HEK293 (cell line): ENCODE measurements around the gene CBX3.
"Not testable (repeated sequence)": the region's sequence is repeated elsewhere in the genome, so short reads cannot be mapped to it uniquely, and the experiment has no call there.

ENCODE experiments used
- CTCF ChIA-PET: fragments of 350-600 bp; formaldehyde crosslinking; extraction: SDS; loops from one replicate; lab custom pipeline; 2021; ENCODE audit warnings: antibody characterized with exemption; lab: Yijun Ruan, JAX
- POLR2A ChIA-PET: fragments of 300-600 bp; formaldehyde crosslinking; extraction: SDS; loops from one replicate; lab custom pipeline; 2020; ENCODE audit warnings: antibody characterized with exemption, inconsistent platforms; lab: Yijun Ruan, JAX
- H3K27ac ChIP-seq: fragments of 200-500 bp; sonication (Bioruptor generic); 2 replicates; pipeline ENCODE4 v1.5.1; 2014; ENCODE audit warnings: low read depth, low read length, control low read depth, inconsistent platforms; ENCODE audit errors: extremely low read depth
- H3K36me3 ChIP-seq, 2 experiments: fragments of 200-500 bp in 1 of 2; sonication (Bioruptor generic) in 1 of 2; 1 replicate in 1 of 2; 2 replicates in 1 of 2; pipeline ENCODE4 v1.5.1; 2014 to 2017; ENCODE audit warnings: inconsistent platforms in 2 of 2, low read length in 2 of 2; ENCODE audit not compliant: control insufficient read depth in 2 of 2, insufficient read depth in 1 of 2
- H3K4me1 ChIP-seq: fragments of 200-500 bp; sonication (Bioruptor generic); 2 replicates; pipeline ENCODE4 v1.5.1; 2014; ENCODE audit warnings: mild to moderate bottlenecking, low read length, inconsistent platforms; ENCODE audit not compliant: control insufficient read depth, insufficient read depth
- H3K4me3 ChIP-seq: 2 replicates; pipeline ENCODE4 v1.5.1; 2011; ENCODE audit warnings: low read depth, mild to moderate bottlenecking, control low read depth, low read length, moderate library complexity
- H3K9me3 ChIP-seq: fragments of 200-500 bp; sonication (Bioruptor generic); 2 replicates; pipeline ENCODE4 v1.5.1; 2014; ENCODE audit warnings: low read depth, low read length, inconsistent platforms; ENCODE audit not compliant: control insufficient read depth, insufficient read depth
- SP2 ChIP-seq: fragments of 450-650 bp; formaldehyde crosslinking; IDR thresholded peaks from 2 replicates; pipeline ENCODE4 v1.5.1; 2016; ENCODE audit warnings: missing biosample characterization, missing genetic modification characterization
- ZBTB17 ChIP-seq: fragments of 450-650 bp; formaldehyde crosslinking; IDR thresholded peaks from 2 replicates; pipeline ENCODE4 v1.5.1; 2016; ENCODE audit warnings: missing biosample characterization, missing genetic modification characterization
- ZNF121 ChIP-seq: fragments of 450-650 bp; formaldehyde crosslinking; IDR thresholded peaks from 2 replicates; pipeline ENCODE4 v1.5.1; 2016; ENCODE audit warnings: missing biosample characterization, missing genetic modification characterization
- ZNF157 ChIP-seq: fragments of 450-650 bp; formaldehyde crosslinking; IDR thresholded peaks from 2 replicates; pipeline ENCODE4 v1.5.1; 2016; ENCODE audit warnings: missing biosample characterization, missing genetic modification characterization
- ZNF501 ChIP-seq: fragments of 450-650 bp; formaldehyde crosslinking; IDR thresholded peaks from 2 replicates; pipeline ENCODE4 v1.5.1; 2016; ENCODE audit warnings: missing biosample characterization, missing genetic modification characterization
- ZNF530 ChIP-seq: fragments of 450-650 bp; formaldehyde crosslinking; IDR thresholded peaks from 2 replicates; pipeline ENCODE4 v1.5.1; 2016; ENCODE audit warnings: low read depth, missing biosample characterization, missing genetic modification characterization
- ZNF585B ChIP-seq: fragments of 450-650 bp; formaldehyde crosslinking; IDR thresholded peaks from 2 replicates; pipeline ENCODE4 v1.5.1; 2016; ENCODE audit warnings: missing biosample characterization, missing genetic modification characterization
- ZNF791 ChIP-seq: fragments of 450-650 bp; formaldehyde crosslinking; IDR thresholded peaks from 2 replicates; pipeline ENCODE4 v1.5.1; 2016; ENCODE audit warnings: missing biosample characterization, missing genetic modification characterization

The CBX3 gene

DNA sequence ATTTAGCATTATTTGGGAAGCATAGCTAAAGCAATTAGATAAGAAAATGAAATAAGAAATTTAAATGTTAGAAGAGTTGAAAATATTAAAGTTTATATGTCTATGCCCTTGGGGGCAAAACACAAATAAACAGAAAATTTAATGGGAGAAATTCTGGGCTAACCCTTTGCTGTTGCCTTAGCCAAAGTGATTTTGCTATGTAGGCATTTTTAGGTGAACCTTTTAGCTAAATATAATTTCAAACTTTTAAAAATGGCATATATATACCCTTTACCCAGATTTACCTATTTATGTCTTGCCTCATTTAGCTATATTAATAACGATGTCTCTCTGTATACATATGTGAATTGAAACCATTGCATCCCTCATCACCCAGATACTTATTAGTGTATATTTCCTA lies 29.5 kb upstream of the CBX3 start (continued):
- no peak for TF ChIP-seq ZNF791

DNA sequence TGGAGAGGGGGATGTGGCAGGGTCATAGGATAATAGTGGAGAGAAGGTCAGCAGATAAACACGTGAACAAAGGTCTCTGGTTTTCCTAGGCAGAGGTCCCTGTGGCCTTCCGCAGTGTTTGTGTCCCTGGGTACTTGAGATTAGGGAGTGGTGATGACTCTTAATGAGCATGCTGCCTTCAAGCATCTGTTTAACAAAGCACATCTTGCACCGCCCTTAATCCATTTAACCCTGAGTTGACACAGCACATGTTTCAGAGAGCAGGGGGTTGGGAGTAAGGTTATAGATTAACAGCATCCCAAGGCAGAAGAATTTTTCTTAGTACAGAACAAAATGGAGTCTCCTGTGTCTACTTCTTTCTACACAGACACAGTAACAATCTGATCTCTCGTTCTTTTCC lies 25.6 kb upstream of the CBX3 start:
- H3K9me3 ChIP-seq, H3K4me3 ChIP-seq, CTCF ChIA-PET, H3K4me1 ChIP-seq, H3K27ac ChIP-seq, POLR2A ChIA-PET, H3K36me3 ChIP-seq: not testable (repeated sequence)

DNA sequence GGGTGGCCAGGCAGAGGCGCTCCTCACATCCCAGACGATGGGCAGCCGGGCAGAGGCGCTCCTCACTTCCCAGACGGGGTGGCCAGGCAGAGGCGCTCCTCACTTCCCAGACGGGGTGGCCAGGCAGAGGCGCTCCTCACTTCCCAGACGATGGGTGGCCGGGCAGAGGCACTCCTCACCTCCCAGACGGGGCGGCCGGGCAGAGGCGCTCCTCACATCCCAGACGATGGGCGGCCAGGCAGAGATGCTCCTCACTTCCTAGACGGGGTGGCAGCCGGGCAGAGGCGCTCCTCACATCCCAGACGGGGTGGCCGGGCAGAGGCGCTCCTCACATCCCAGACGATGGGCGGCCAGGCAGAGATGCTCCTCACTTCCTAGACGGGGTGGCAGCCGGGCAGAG lies 24.8 kb upstream of the CBX3 start:
- POLR2A ChIA-PET, CTCF ChIA-PET, H3K27ac ChIP-seq: not testable (repeated sequence)

DNA sequence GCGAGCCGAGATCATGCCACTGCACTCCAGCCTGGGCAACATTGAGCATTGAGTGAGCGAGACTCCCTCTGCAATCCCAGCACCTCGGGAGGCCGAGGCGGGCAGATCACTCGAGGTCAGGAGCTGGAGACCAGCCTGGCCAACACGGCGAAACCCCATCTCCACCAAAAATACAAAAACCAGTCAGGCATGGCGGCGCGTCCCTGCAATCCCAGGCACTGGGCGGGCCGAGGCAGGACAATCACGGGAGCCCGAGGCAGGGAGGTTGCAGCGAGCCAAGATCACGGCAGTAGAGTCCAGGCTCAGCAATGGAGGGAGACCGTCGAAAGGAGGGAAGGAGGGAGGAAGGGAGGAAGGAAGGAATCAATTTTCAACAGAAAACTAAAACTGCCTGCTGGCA lies 24.3 kb upstream of the CBX3 start:
- H3K36me3 ChIP-seq, H3K9me3 ChIP-seq, H3K4me1 ChIP-seq, POLR2A ChIA-PET, H3K4me3 ChIP-seq, H3K27ac ChIP-seq: not testable (repeated sequence)
- CTCF ChIA-PET: interaction anchor here (0.5 kb wide), 1 partner anchor 12 kb away, joined by 4 read pairs; no protein-coding TSS in a partner anchor

More for the DNA sequence above, 24.8 kb upstream of the CBX3 start:
- not testable (repeated sequence) for H3K4me3 ChIP-seq, H3K9me3 ChIP-seq, H3K36me3 ChIP-seq, H3K4me1 ChIP-seq

DNA sequence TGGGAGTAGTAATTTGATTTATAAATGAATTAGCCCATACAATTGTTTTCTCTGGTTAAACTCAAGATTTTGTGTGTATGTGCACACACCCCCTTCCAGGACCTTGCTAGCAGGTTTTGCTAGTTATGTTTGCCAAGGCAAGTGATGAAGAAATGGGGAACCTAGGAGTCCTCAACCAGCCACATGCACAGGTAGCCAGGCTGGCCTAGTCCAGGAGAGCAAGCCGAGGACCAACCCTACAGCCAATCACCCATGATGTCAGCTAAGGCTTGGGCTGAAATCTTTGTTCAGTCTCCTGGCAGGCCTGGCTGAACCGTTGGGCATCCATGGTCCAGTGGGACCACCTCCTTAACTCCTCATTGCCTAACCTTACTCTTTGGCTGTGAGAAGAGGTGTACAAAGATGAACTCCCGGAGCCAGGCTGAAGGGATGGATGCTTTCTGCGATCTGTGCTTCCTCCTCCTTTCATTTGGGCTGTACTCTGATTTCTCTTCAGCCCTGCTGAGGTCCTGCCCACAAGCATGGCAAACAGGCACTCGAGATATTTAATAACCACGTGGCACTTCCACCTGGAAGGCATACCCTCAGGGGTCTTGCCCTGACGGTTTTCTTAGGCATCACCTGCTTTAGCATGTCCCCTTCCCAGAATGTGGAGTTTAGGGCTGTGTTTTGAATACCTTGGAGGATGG lies 23.1 kb upstream of the CBX3 start:
- CTCF ChIA-PET: interaction anchor here (0.8 to 1.2 kb wide), 2 partner anchors 87 kb away, joined by 3 to 5 read pairs; no protein-coding TSS in a partner anchor
- Histone ChIP-seq H3K36me3 (no peaks in the 10 kb centered on the region), H3K27ac (no peak overlapping the region), H3K4me3 (no peak overlapping the region), H3K9me3 (no peaks in the 10 kb centered on the region), H3K4me1 (no peaks in the 10 kb centered on the region)
- no peak for TF ChIP-seq ZNF501 (tag by site-specific recombination)
- no peak for TF ChIP-seq ZNF585B (tag by site-specific recombination)
- TF ChIP-seq ZNF121 (tag by site-specific recombination): no peak
- TF ChIP-seq ZNF530: no peak
- TF ChIP-seq ZBTB17 (tag by site-specific recombination): peak; percentile 82
- no peak for TF ChIP-seq ZNF157 (tag by site-specific recombination)
- POLR2A ChIA-PET: no interaction called here

DNA sequence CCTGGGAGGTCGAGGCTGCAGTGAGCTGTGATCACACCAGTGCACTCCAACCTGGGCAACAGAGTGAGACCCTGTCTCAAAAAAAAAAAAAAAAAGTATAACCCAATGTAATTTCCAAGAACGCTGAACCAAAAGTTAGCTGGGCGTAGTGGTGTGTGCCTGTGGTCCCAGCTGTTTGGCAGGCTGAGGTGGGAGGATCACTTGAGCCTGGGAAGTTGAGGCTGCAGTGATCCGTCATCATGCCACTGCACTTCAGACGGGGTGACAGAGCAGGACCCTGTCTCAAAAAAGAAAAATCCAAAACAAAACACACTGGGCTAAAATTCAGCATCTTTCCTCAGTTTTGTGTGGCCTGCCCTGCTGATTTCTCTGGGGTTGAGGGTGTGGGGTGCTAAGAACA lies 22.1 kb upstream of the CBX3 start:
- Histone ChIP-seq H3K4me3 (no peak overlapping the region), H3K27ac (no peak overlapping the region), H3K9me3 (no peaks in the 10 kb centered on the region)
- CTCF ChIA-PET: interaction anchor here (0.5 to 1.2 kb wide), 2 partner anchors 18 to 88 kb away, joined by 3 to 5 read pairs; no protein-coding TSS in a partner anchor
- POLR2A ChIA-PET: interaction anchor here (0.6 to 1.6 kb wide), 2 partner anchors 13 to 16 kb away, joined by 3 read pairs; no protein-coding TSS in a partner anchor
- TF ChIP-seq SP2 (tag by site-specific recombination) (no peak), ZNF121 (tag by site-specific recombination) (0 out of 2 replicates have a peak, but pooled peaks have one; percentile 18)
- TF ChIP-seq, all 188 proteins: peak for 1
- Histone ChIP-seq H3K4me1 (no peaks in the 10 kb centered on the region), H3K36me3 (no peaks in the 10 kb centered on the region)
